Ovary (tissue), 9 donors: Measurements from ENCODE around the gene CARS2. TPM values are rescaled to one million over a fixed set of nuclear protein-coding genes. Genes with fewer than 3 reads are reported as not detected.
A peak's percentile ranks its signal among the peaks of the same experiment; 100 is the strongest.

Experiments used
- DNase-seq, 5 donors: peaks; one replicate each; pipeline ENCODE4 v3.0.0-alpha.2; 2019 to 2020
- H3K27ac ChIP-seq, 2 donors: fragments of 200-600 bp; one replicate each; pipeline versions ENCODE4 v1.5.1 to v1.8.0; 2019 to 2022
- H3K27me3 ChIP-seq: fragments of 200-600 bp; one replicate; pipeline ENCODE4 v1.8.0; 2022
- H3K36me3 ChIP-seq: fragments of 200-600 bp; sonication (generic); one replicate; pipeline ENCODE4 v1.5.1; 2019
- H3K4me1 ChIP-seq: one replicate; pipeline ENCODE4 v1.8.1; 2013; ENCODE audit warnings: mild to moderate bottlenecking, moderate library complexity; ENCODE audit not compliant: insufficient read depth
- H3K4me3 ChIP-seq: fragments of 200-600 bp; sonication (generic); one replicate; pipeline ENCODE4 v1.5.1; 2017
- H3K9me3 ChIP-seq, 2 donors: fragments of 200-600 bp in 1 of 2; sonication (generic) in 1 of 2; one replicate each; pipeline versions ENCODE4 v1.5.1 to v1.8.1; 2013 to 2019; ENCODE audit warnings: mild to moderate bottlenecking in 1 of 2, moderate library complexity in 1 of 2
- EP300 ChIP-seq: sonication (generic); formaldehyde crosslinking; IDR thresholded peaks from one replicate; pipeline ENCODE4 v1.6.1; 2017; ENCODE audit warnings: antibody characterized with exemption
- POLR2A ChIP-seq: fragments of 450-650 bp; IDR thresholded peaks from one replicate; pipeline ENCODE4 v1.6.1; 2017; ENCODE audit warnings: antibody characterized with exemption, mild to moderate bottlenecking, moderate library complexity
- WGBS, 3 donors: extraction: QIAGEN DNeasy Blood & Tissue Kit in 1 of 3; methylation state at CpG; one replicate each; pipeline versions ENCODE4 v1.1.5 to v1.1.7; 2013 to 2017; 5-methylcytosine and 5-hydroxymethylcytosine counted together
- intact Hi-C, 4 donors: fragments of 100-400 bp; cut with DNase I; formaldehyde crosslinking; loops; one replicate each; pipeline versions ENCODE4 v1.11.0 to v1.15.1; 2022 to 2023
- polyA plus RNA-seq, 2 donors: library from polyadenylated mRNA; stranded (reverse); fragments of 200-250 nt in 1 of 2; fragments of 350-450 nt in 1 of 2; fragmentation: Illumina TruSeq in 1 of 2; extraction: RNeasy Lipid Tissue Mini Kit (QIAGEN cat#74804) in 1 of 2; gene quantifications; one replicate each; pipeline ENCODE4 v1.2.3, GENCODE V29; 2013 to 2014
- total RNA-seq, 7 donors: library from RNA; depleted of rRNA in 2 of 7; stranded (reverse); fragments of >200 nt in 2 of 7; fragmentation: NEBNext Ultra II Directional in 3 of 7; extraction: Animal tissue kit (Norgen Biotek cat#: 25700) in 3 of 7; gene quantifications; one replicate each; pipeline versions ENCODE4 v1.1.0 to v1.2.4, GENCODE V29; 2016 to 2023
- TF ChIP-seq, protein P1 (sequence below), 3 donors: fragments of 450-650 bp in 2 of 3; fragments of 200-600 bp in 1 of 3; IDR thresholded peaks; one replicate each; pipeline versions ENCODE4 v1.5.1 to v1.8.0; 2016 to 2022; ENCODE audit warnings: antibody characterized with exemption in 3 of 3, mild to moderate bottlenecking in 1 of 3
- donor health status: DM: no; HTN: no; CAD: no; lungs with moderate emphysema.
- donor health status: DM: no; HTN: no; CAD: no.
- donor health status: Bipolar disorder and iron deficiency.
- donor health status: DM: yes; HTN: yes; CAD: no.
- donor health status: DM: no; HTN: no; CAD: no.
- donor health status: DM: yes; HTN: yes; CAD: no.

Gene CARS2
- total and polyA plus RNA-seq, 9 donors = 34.1 to 65.2 (median 44.3) TPM

DNA sequence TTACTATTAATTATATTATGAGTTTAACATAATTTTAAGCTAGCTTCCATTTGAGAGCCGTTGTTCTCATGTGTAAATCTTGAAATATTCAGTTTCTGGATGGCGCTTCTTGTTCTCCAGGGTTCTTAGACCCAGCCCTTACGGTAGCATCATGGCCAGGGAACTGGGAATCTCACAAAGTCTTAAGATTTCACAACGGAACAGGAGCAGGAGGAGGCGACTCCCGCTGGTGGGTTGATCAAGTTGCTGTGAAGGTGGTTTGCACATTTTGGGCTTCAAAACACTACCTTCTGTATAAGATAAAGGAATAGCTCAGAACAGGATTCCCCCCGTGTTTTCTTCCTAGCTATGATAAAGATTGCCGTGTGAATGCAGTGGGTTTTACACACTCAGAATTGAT lies 87.7 kb downstream of the CARS2 start:
- Histone ChIP-seq H3K27ac (peak overlapping the region; percentile 33 to 89), H3K36me3 (no peaks in the 10 kb centered on the region), H3K4me1 (peaks cover 23% of the 10 kb centered on the region), H3K4me3 (no peak overlapping the region), H3K27me3 (no peaks in the 10 kb centered on the region), H3K9me3 (no peaks in the 10 kb centered on the region)
- DNase-seq = no peak
- TF ChIP-seq EP300 (no peak), POLR2A (no peak)
- TF ChIP-seq, protein P1, sequence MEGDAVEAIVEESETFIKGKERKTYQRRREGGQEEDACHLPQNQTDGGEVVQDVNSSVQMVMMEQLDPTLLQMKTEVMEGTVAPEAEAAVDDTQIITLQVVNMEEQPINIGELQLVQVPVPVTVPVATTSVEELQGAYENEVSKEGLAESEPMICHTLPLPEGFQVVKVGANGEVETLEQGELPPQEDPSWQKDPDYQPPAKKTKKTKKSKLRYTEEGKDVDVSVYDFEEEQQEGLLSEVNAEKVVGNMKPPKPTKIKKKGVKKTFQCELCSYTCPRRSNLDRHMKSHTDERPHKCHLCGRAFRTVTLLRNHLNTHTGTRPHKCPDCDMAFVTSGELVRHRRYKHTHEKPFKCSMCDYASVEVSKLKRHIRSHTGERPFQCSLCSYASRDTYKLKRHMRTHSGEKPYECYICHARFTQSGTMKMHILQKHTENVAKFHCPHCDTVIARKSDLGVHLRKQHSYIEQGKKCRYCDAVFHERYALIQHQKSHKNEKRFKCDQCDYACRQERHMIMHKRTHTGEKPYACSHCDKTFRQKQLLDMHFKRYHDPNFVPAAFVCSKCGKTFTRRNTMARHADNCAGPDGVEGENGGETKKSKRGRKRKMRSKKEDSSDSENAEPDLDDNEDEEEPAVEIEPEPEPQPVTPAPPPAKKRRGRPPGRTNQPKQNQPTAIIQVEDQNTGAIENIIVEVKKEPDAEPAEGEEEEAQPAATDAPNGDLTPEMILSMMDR (IDR thresholded peaks at IDR 0.05) = no peak
- WGBS, 3 donors = 50 to 58% (median 51%) methylated on average over 8 of the region's 8 CpGs
- intact Hi-C loops = loop anchor here in 3 of 4 donors (5.0 to 10.0 kb wide), 3 partner anchors 94 to 297 kb away; partner anchors contain the start of genes ANKRD10 (in 1 of the 3) and ING1 (in 1 of the 3)

- TF ChIP-seq POLR2A (no peak), EP300 (no peak)
- TF ChIP-seq, protein P1 (IDR thresholded peaks at IDR 0.05) = no peak
- Histone ChIP-seq H3K4me1 (peaks cover 23% of the 10 kb centered on the region), H3K27ac (peak overlapping the region; percentile 33 to 89), H3K27me3 (no peaks in the 10 kb centered on the region), H3K36me3 (no peaks in the 10 kb centered on the region), H3K9me3 (no peaks in the 10 kb centered on the region), H3K4me3 (peak overlapping the region; percentile 81)
- peak; percentile 76 to 83 (median 78) for DNase-seq
- 15% methylated on average over 8 of the region's 8 CpGs for WGBS, 3 donors
- intact Hi-C loops = loop anchor here in 3 of 4 donors (5.0 to 10.0 kb wide), 3 partner anchors 95 to 297 kb away; partner anchors contain the start of genes ANKRD10 (in 1 of the 3) and ING1 (in 1 of the 3)
These were observed 88.4 kb downstream of the CARS2 start for GRCh38 chr13:110617321-110618072.

GRCh38 chr13:110616103-110617101 lies 89.5 kb downstream of the CARS2 start:
- Histone ChIP-seq H3K27me3 (no peaks in the 10 kb centered on the region), H3K36me3 (no peaks in the 10 kb centered on the region), H3K9me3 (no peaks in the 10 kb centered on the region), H3K27ac (peak overlapping the region; percentile 89), H3K4me1 (peaks cover 23% of the 10 kb centered on the region), H3K4me3 (peak overlapping the region; percentile 81)
- TF ChIP-seq, protein P1 (IDR thresholded peaks at IDR 0.05) = peak in 1 of 3 donors; percentile 15
- TF ChIP-seq POLR2A = no peak
- no peak for TF ChIP-seq EP300
- DNase-seq = peak in 4 of 5 donors; percentile 39 to 65 (median 62)
- WGBS, 3 donors = 2 to 4% (median 3%) methylated on average over 33 to 37 of the region's 37 CpGs
- intact Hi-C loops = loop anchor here in 3 of 4 donors (5.0 to 10.0 kb wide), 3 partner anchors 96 to 298 kb away; partner anchors contain the start of genes ANKRD10 (in 1 of the 3) and ING1 (in 1 of the 3)
